ENCODE data around the gene CNBD2. TPM values are rescaled to one million over a fixed set of nuclear protein-coding genes. Genes with fewer than 3 reads are reported as not detected.

CNBD2 gene
- total and polyA plus RNA-seq, 2 donors (not counting 1 experiment from before 2014, with no cell fraction given) = 8.5 to 19.2 TPM

- H3K27me3 Mint-ChIP-seq = peaks cover 7% of the 10 kb centered on the region
- H3K79me2 ChIP-seq (ENCODE audit: control insufficient read depth, insufficient read depth, low read length) = no peaks in the 10 kb centered on the region
- no peaks in the 10 kb centered on the region for H3K36me3 ChIP-seq (replicated peaks in 1 of 2; ENCODE audit: control extremely low read depth in 1 of 2, control insufficient read depth in 1 of 2, extremely low read depth in 1 of 2, insufficient read depth in 2 of 2, low read length in 1 of 2)
- no peaks in the 10 kb centered on the region for H3K4me1 Mint-ChIP-seq
- H3K4me2 ChIP-seq (replicated peaks; ENCODE audit: low read depth, low read length, poor library complexity, severe bottlenecking) = no peak overlapping the region
- no peaks in the 10 kb centered on the region for H3K9me3 ChIP-seq (ENCODE audit: control extremely low read depth in 1 of 3, control insufficient read depth in 2 of 3, insufficient read depth in 1 of 3, low read length in 2 of 3)
- H2AFZ ChIP-seq (ENCODE audit: insufficient read depth, low read depth, low read length, poor library complexity, severe bottlenecking) = no peak overlapping the region
- no peaks in the 10 kb centered on the region for H3K9me3 Mint-ChIP-seq (ENCODE audit: insufficient read depth)
- H4K20me1 ChIP-seq (ENCODE audit: control insufficient read depth, insufficient read depth, low read length, poor library complexity, severe bottlenecking) = no peaks in the 10 kb centered on the region
- H3K4me3 ChIP-seq (ENCODE audit: control extremely low read depth in 1 of 5, extremely low read depth in 1 of 5, insufficient read depth in 1 of 5, low read depth in 2 of 5, low read length in 4 of 5) = no peak overlapping the region
- no peak overlapping the region for H3K27ac Mint-ChIP-seq
- H3K9ac ChIP-seq (ENCODE audit: low read length) = no peak overlapping the region
- 100% methylated on average over 1 of the region's 2 CpGs for WGBS (ENCODE audit: insufficient coverage)
- H3K27me3 ChIP-seq (replicated peaks in 1 of 4; ENCODE audit: control extremely low read depth in 1 of 4, control insufficient read depth in 3 of 4, insufficient read depth in 4 of 4, low read length in 3 of 4) = no peaks in the 10 kb centered on the region
- no peak for ATAC-seq (ENCODE audit: low read depth)
- H3K4me3 Mint-ChIP-seq = no peak overlapping the region
- POLR2A ChIA-PET = no interaction called here
- no peak overlapping the region for H3K27ac ChIP-seq (ENCODE audit: low read length in 2 of 2)
- TF ChIP-seq EZH2 (IDR thresholded peaks at IDR 0.05; ENCODE audit: borderline replicate concordance, insufficient read depth, low read depth, low read length, poor library complexity, severe bottlenecking) (no peak), CTCF (IDR thresholded peaks at IDR 0.05) (no peak)
- CTCF ChIA-PET = interaction anchor here (1.9 kb wide), 1 partner anchor 18 kb away, joined by 6 read pairs; the partner anchor contains the start of gene SCAND1
- no peaks in the 10 kb centered on the region for H3K4me1 ChIP-seq (ENCODE audit: control insufficient read depth in 2 of 2, insufficient read depth in 2 of 2, low read length in 2 of 2)
- no peak for DNase-seq
- intact Hi-C loops (cut with micrococcal nuclease) = no loop called here
Measured at GRCh38 chr20:35971981-35972380, 3.6 kb downstream of the CNBD2 start.

GRCh38 chr20:35972462-35972861 lies 4.1 kb downstream of the CNBD2 start:
- POLR2A ChIA-PET = no interaction called here
- Mint-ChIP-seq H3K27me3 (peaks cover 7% of the 10 kb centered on the region), H3K4me1 (no peaks in the 10 kb centered on the region), H3K9me3 (ENCODE audit: insufficient read depth) (no peaks in the 10 kb centered on the region), H3K27ac (no peak overlapping the region), H3K4me3 (no peak overlapping the region)
- Histone ChIP-seq H3K4me3 (ENCODE audit: control extremely low read depth in 1 of 5, extremely low read depth in 1 of 5, insufficient read depth in 1 of 5, low read depth in 2 of 5, low read length in 4 of 5) (no peak overlapping the region), H3K27ac (ENCODE audit: low read length in 2 of 2) (no peak overlapping the region), H3K9ac (ENCODE audit: low read length) (no peak overlapping the region), H3K27me3 (replicated peaks in 1 of 4; ENCODE audit: control extremely low read depth in 1 of 4, control insufficient read depth in 3 of 4, insufficient read depth in 4 of 4, low read length in 3 of 4) (no peaks in the 10 kb centered on the region), H3K36me3 (replicated peaks in 1 of 2; ENCODE audit: control extremely low read depth in 1 of 2, control insufficient read depth in 1 of 2, extremely low read depth in 1 of 2, insufficient read depth in 2 of 2, low read length in 1 of 2) (no peaks in the 10 kb centered on the region), H4K20me1 (ENCODE audit: control insufficient read depth, insufficient read depth, low read length, poor library complexity, severe bottlenecking) (no peaks in the 10 kb centered on the region), H2AFZ (ENCODE audit: insufficient read depth, low read depth, low read length, poor library complexity, severe bottlenecking) (no peak overlapping the region), H3K9me3 (ENCODE audit: control extremely low read depth in 1 of 3, control insufficient read depth in 2 of 3, insufficient read depth in 1 of 3, low read length in 2 of 3) (no peaks in the 10 kb centered on the region), H3K4me2 (replicated peaks; ENCODE audit: low read depth, low read length, poor library complexity, severe bottlenecking) (no peak overlapping the region), H3K4me1 (ENCODE audit: control insufficient read depth in 2 of 2, insufficient read depth in 2 of 2, low read length in 2 of 2) (no peaks in the 10 kb centered on the region), H3K79me2 (ENCODE audit: control insufficient read depth, insufficient read depth, low read length) (no peaks in the 10 kb centered on the region)
- intact Hi-C loops (cut with micrococcal nuclease) = no loop called here
- CTCF ChIA-PET = interaction anchor here (1.4 to 1.9 kb wide), 2 partner anchors 18 to 20 kb away, joined by 3 to 6 read pairs; partner anchors contain the start of gene SCAND1
- no peak for ATAC-seq (ENCODE audit: low read depth)
- TF ChIP-seq CTCF (IDR thresholded peaks at IDR 0.05) (no peak), EZH2 (IDR thresholded peaks at IDR 0.05; ENCODE audit: borderline replicate concordance, insufficient read depth, low read depth, low read length, poor library complexity, severe bottlenecking) (no peak)
- 40% methylated on average over 1 of the region's 4 CpGs for WGBS (ENCODE audit: insufficient coverage)
- DNase-seq = no peak

All from B cell (primary cell).